Stimulated activated CD4-positive, alpha-beta T cell treated with anti-CD3 and anti-CD28 coated beads, Interleukin-4, amount 100 ng/mL, for 24 hours (primary cell): ENCODE results near the gene MGAT3.
"Not testable (repeated sequence)": the region's sequence is repeated elsewhere in the genome, so short reads cannot be mapped to it uniquely, and the experiment has no call there.

Experiments
- DNase-seq: peaks from one replicate; pipeline ENCODE4 v3.0.0-alpha.2; 2020

MGAT3 gene

GRCh38 chr22:39456522-39457197 lies at the start of gene MGAT3:
Gene MGAT3 (plus strand): TSS chr22:39457012. CDS start chr22:39487348, 30,336 bp downstream.
- DNase-seq: no peak

GRCh38 chr22:39408173-39408572 lies 48.6 kb upstream of the MGAT3 start:
- no peak for DNase-seq

GRCh38 chr22:39408807-39409206 lies 48.0 kb upstream of the MGAT3 start:
- DNase-seq: no peak

- DNase-seq: no peak
Observed at GRCh38 chr22:39409516-39410029, 47.2 kb upstream of the MGAT3 start.

GRCh38 chr22:39410264-39410663 lies 46.5 kb upstream of the MGAT3 start:
- DNase-seq: no peak

GRCh38 chr22:39411828-39412365 lies 44.9 kb upstream of the MGAT3 start:
- DNase-seq: not testable (repeated sequence)

GRCh38 chr22:39413204-39413603 lies 43.6 kb upstream of the MGAT3 start:
- DNase-seq: not testable (repeated sequence)

- no peak for DNase-seq
Observed at GRCh38 chr22:39414377-39414776, 42.4 kb upstream of the MGAT3 start.

GRCh38 chr22:39414886-39415285 lies 41.9 kb upstream of the MGAT3 start:
- no peak for DNase-seq

GRCh38 chr22:39415506-39415905 lies 41.3 kb upstream of the MGAT3 start:
- no peak for DNase-seq

GRCh38 chr22:39416319-39416718 lies 40.5 kb upstream of the MGAT3 start:
- DNase-seq: no peak

GRCh38 chr22:39417641-39418040 lies 39.2 kb upstream of the MGAT3 start:
- DNase-seq: no peak

GRCh38 chr22:39418696-39419095 lies 38.1 kb upstream of the MGAT3 start:
- DNase-seq: no peak

GRCh38 chr22:39419096-39419495 lies 37.7 kb upstream of the MGAT3 start:
- no peak for DNase-seq

GRCh38 chr22:39419911-39420310 lies 36.9 kb upstream of the MGAT3 start:
- DNase-seq: no peak

GRCh38 chr22:39421691-39422090 lies 35.1 kb upstream of the MGAT3 start:
- DNase-seq: no peak

GRCh38 chr22:39422101-39422500 lies 34.7 kb upstream of the MGAT3 start:
- DNase-seq: no peak

- no peak for DNase-seq
Observed at GRCh38 chr22:39422721-39423120, 34.1 kb upstream of the MGAT3 start.

- no peak for DNase-seq
Observed at GRCh38 chr22:39423976-39424375, 32.8 kb upstream of the MGAT3 start.

GRCh38 chr22:39426380-39427043 lies 30.3 kb upstream of the MGAT3 start:
- DNase-seq: no peak

GRCh38 chr22:39427751-39428596 lies 28.8 kb upstream of the MGAT3 start:
- DNase-seq: no peak

GRCh38 chr22:39428597-39429071 lies 28.2 kb upstream of the MGAT3 start:
- DNase-seq: no peak

- DNase-seq: no peak
Observed at GRCh38 chr22:39429186-39429585, 27.6 kb upstream of the MGAT3 start.
